Measurements from ENCODE around the gene AGAP3. TPM values are rescaled to one million over a fixed set of nuclear protein-coding genes. Genes with fewer than 3 reads are reported as not detected.

The AGAP3 gene
- total RNA-seq, 2 donors from 2014 or later, result 29.8 to 42.1 TPM

GRCh38 chr7:151172273-151173141 is 86.2 kb downstream of the AGAP3 start:
- H3K9me3 ChIP-seq, result no peaks in the 10 kb centered on the region
- H3K4me1 ChIP-seq, result peaks cover 0 to 9% of the 10 kb centered on the region in 2 donors
- H3K27me3 ChIP-seq, result no peaks in the 10 kb centered on the region
- H3K4me3 ChIP-seq, result no peak overlapping the region
- peak; percentile 100 for TF ChIP-seq CTCF (IDR thresholded peaks at IDR 0.05)
- H3K27ac ChIP-seq, result no peak overlapping the region
- H3K36me3 ChIP-seq, result no peaks in the 10 kb centered on the region
- peak; percentile 69 for DNase-seq (ENCODE audit: low spot score)

- no peak for TF ChIP-seq CTCF (IDR thresholded peaks at IDR 0.05)
Measured at GRCh38 chr7:151173386-151174245, 87.3 kb downstream of the AGAP3 start.

GRCh38 chr7:151174246-151175046 is 88.2 kb downstream of the AGAP3 start:
- Histone ChIP-seq H3K4me3 (no peak overlapping the region), H3K9me3 (no peaks in the 10 kb centered on the region), H3K4me1 (no peaks in the 10 kb centered on the region), H3K27me3 (no peaks in the 10 kb centered on the region), H3K27ac (no peak overlapping the region), H3K36me3 (no peaks in the 10 kb centered on the region)
- no peak for DNase-seq (ENCODE audit: low spot score)
- no peak for TF ChIP-seq CTCF (IDR thresholded peaks at IDR 0.05)

More at GRCh38 chr7:151173386-151174245, 87.3 kb downstream of the AGAP3 start:
- Histone ChIP-seq H3K27ac (no peak overlapping the region), H3K9me3 (no peaks in the 10 kb centered on the region), H3K27me3 (no peaks in the 10 kb centered on the region), H3K36me3 (no peaks in the 10 kb centered on the region), H3K4me1 (no peaks in the 10 kb centered on the region), H3K4me3 (no peak overlapping the region)
- no peak for DNase-seq (ENCODE audit: low spot score)

GRCh38 chr7:151175047-151175792 is 88.9 kb downstream of the AGAP3 start:
- Histone ChIP-seq H3K27ac (no peak overlapping the region), H3K27me3 (no peaks in the 10 kb centered on the region), H3K4me3 (no peak overlapping the region), H3K36me3 (no peaks in the 10 kb centered on the region), H3K4me1 (no peaks in the 10 kb centered on the region), H3K9me3 (no peaks in the 10 kb centered on the region)
- TF ChIP-seq CTCF (IDR thresholded peaks at IDR 0.05), result no peak
- no peak for DNase-seq (ENCODE audit: low spot score)

- no peak overlapping the region for H3K4me3 ChIP-seq
- H3K27ac ChIP-seq, result no peak overlapping the region
- no peak for DNase-seq (ENCODE audit: low spot score)
- H3K4me1 ChIP-seq, result no peaks in the 10 kb centered on the region
- no peaks in the 10 kb centered on the region for H3K9me3 ChIP-seq
- no peak for TF ChIP-seq CTCF (IDR thresholded peaks at IDR 0.05)
- no peaks in the 10 kb centered on the region for H3K36me3 ChIP-seq
- no peaks in the 10 kb centered on the region for H3K27me3 ChIP-seq
Measured at GRCh38 chr7:151175793-151176311, 89.6 kb downstream of the AGAP3 start.

Data from right atrium auricular region (tissue), 2 donors.